Mesendoderm (in vitro differentiated cells): Measurements from ENCODE around the gene NCAPH2.

ENCODE experiments used
- DNase-seq: peaks from one replicate; pipeline ENCODE4 v3.0.0; 2013
- H2AK5ac ChIP-seq: 2 replicates; pipeline ENCODE4 v1.6.1; 2013; ENCODE audit warnings: low read length, inconsistent platforms
- H2BK120ac ChIP-seq: 2 replicates; pipeline ENCODE4 v1.6.1; 2013; ENCODE audit warnings: low read depth, mild to moderate bottlenecking, low read length, moderate library complexity, mixed read lengths
- H2BK15ac ChIP-seq: replicated peaks from 2 replicates; pipeline ENCODE4 v1.6.1; 2013; ENCODE audit warnings: low read depth, mild to moderate bottlenecking, moderate library complexity
- H2BK5ac ChIP-seq: 2 replicates; pipeline ENCODE4 v1.6.1; 2013; ENCODE audit warnings: low read length, inconsistent platforms
- H3K18ac ChIP-seq: 2 replicates; pipeline ENCODE4 v1.6.1; 2013; ENCODE audit warnings: mild to moderate bottlenecking, low read length, mixed read lengths
- H3K23ac ChIP-seq: one replicate; pipeline ENCODE4 v1.6.1; 2013; ENCODE audit warnings: low read length
- H3K27ac ChIP-seq: 2 replicates; pipeline ENCODE4 v1.5.1; 2013; ENCODE audit warnings: low read depth, mild to moderate bottlenecking, inconsistent platforms, low read length, moderate library complexity
- H3K27me3 ChIP-seq: 2 replicates; pipeline ENCODE4 v1.6.1; 2013; ENCODE audit warnings: low read length, control low read depth, mild to moderate bottlenecking, inconsistent platforms; ENCODE audit not compliant: insufficient read depth, poor library complexity
- H3K36me3 ChIP-seq: 2 replicates; pipeline ENCODE4 v1.6.1; 2013; ENCODE audit warnings: low read length, inconsistent platforms; ENCODE audit not compliant: control insufficient read depth, insufficient read depth
- H3K4ac ChIP-seq: one replicate; pipeline ENCODE4 v1.6.1; 2013; ENCODE audit warnings: low read depth, mild to moderate bottlenecking, low read length, moderate library complexity
- H3K4me1 ChIP-seq: 2 replicates; pipeline ENCODE4 v1.6.1; 2013; ENCODE audit warnings: low read depth, low read length, inconsistent platforms; ENCODE audit not compliant: control insufficient read depth
- H3K4me2 ChIP-seq: 2 replicates; pipeline ENCODE4 v1.6.1; 2013; ENCODE audit warnings: low read length
- H3K4me3 ChIP-seq: 2 replicates; pipeline ENCODE4 v1.5.1; 2013; ENCODE audit warnings: mild to moderate bottlenecking, low read length
- H3K56ac ChIP-seq: one replicate; pipeline ENCODE4 v1.6.1; 2013; ENCODE audit warnings: low read length
- H3K79me1 ChIP-seq: 2 replicates; pipeline ENCODE4 v1.6.1; 2013; ENCODE audit warnings: low read length, inconsistent platforms
- H3K79me2 ChIP-seq: 2 replicates; pipeline ENCODE4 v1.6.1; 2013; ENCODE audit warnings: mild to moderate bottlenecking, low read length; ENCODE audit not compliant: control insufficient read depth, insufficient read depth
- H3K9ac ChIP-seq: 2 replicates; pipeline ENCODE4 v1.6.1; 2013; ENCODE audit warnings: low read length, inconsistent platforms
- H4K5ac ChIP-seq: one replicate; pipeline ENCODE4 v1.6.1; 2013; ENCODE audit warnings: low read length
- H4K8ac ChIP-seq: one replicate; pipeline ENCODE4 v1.6.1; 2013; ENCODE audit warnings: low read depth, mild to moderate bottlenecking, control low read depth, low read length, moderate library complexity
- WGBS: extraction: QIAGEN DNeasy Blood & Tissue Kit; methylation state at CpG from one replicate; pipeline ENCODE4 v1.1.7; 2013; ENCODE audit warnings: low lambda C conversion rate, missing lambda C conversion rate; ENCODE audit not compliant: insufficient coverage; ENCODE audit errors: extremely low coverage; 5-methylcytosine and 5-hydroxymethylcytosine counted together

Gene NCAPH2

DNA sequence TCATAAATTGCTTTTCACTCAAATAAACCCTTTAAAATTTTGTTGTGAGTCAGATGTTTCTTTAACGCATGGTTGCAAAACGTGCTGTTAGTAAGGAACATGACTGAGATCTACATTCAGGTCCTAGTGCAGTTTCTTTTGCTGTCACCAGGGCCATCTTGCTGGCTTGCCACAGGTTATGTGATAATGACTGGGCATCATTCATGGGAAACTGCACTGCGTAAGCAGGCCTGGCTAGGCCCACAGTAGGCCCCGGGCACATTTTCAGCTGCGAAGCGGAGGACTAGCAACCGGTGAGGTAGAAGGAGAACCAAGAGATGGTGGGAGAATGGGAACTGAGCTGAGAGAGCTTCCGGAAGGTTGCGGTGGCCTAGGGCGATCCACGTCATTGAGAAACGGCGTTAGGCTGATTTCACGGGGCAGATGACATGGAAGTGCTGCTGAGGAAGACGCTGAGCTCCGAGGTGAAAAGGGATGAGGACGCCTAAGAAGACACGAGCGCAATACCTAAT, 34.4 kb downstream of the NCAPH2 start:
- Histone ChIP-seq H3K4me1 (no peaks in the 10 kb centered on the region), H3K27ac (no peak overlapping the region), H3K9ac (no peak overlapping the region), H2BK120ac (no peak overlapping the region), H3K4me2 (no peak overlapping the region), H3K27me3 (no peaks in the 10 kb centered on the region), H4K5ac (no peak overlapping the region), H3K18ac (no peak overlapping the region), H4K8ac (no peak overlapping the region), H3K4ac (no peak overlapping the region), H2BK15ac (no peak overlapping the region), H3K56ac (no peak overlapping the region), H3K23ac (no peak overlapping the region), H3K36me3 (no peaks in the 10 kb centered on the region), H2BK5ac (no peak overlapping the region), H3K79me2 (no peaks in the 10 kb centered on the region), H3K4me3 (no peak overlapping the region), H2AK5ac (no peak overlapping the region), H3K79me1 (no peaks in the 10 kb centered on the region)
- no CpG with 5 or more reads among the region's 19 CpGs for WGBS
- DNase-seq, result no peak

- no peak overlapping the region for H4K5ac ChIP-seq
- H3K4ac ChIP-seq, result no peak overlapping the region
- no peak overlapping the region for H2BK15ac ChIP-seq
- no peak overlapping the region for H2AK5ac ChIP-seq
- H3K4me2 ChIP-seq, result no peak overlapping the region
- no peak overlapping the region for H2BK120ac ChIP-seq
- no peak overlapping the region for H3K4me3 ChIP-seq
- H2BK5ac ChIP-seq, result no peak overlapping the region
- no peaks in the 10 kb centered on the region for H3K79me1 ChIP-seq
- no peak overlapping the region for H3K18ac ChIP-seq
- H3K79me2 ChIP-seq, result no peaks in the 10 kb centered on the region
- H4K8ac ChIP-seq, result no peak overlapping the region
- H3K23ac ChIP-seq, result no peak overlapping the region
- no peak overlapping the region for H3K27ac ChIP-seq
- H3K9ac ChIP-seq, result no peak overlapping the region
- peak overlapping the region; percentile 64 for H3K56ac ChIP-seq
- WGBS, result no CpG with 5 or more reads among the region's 52 CpGs
- no peaks in the 10 kb centered on the region for H3K36me3 ChIP-seq
- no peaks in the 10 kb centered on the region for H3K27me3 ChIP-seq
- H3K4me1 ChIP-seq, result no peaks in the 10 kb centered on the region
- DNase-seq, result peak; percentile 85
Measured at GRCh38 chr22:50544078-50544745, 36.2 kb downstream of the NCAPH2 start.

- Histone ChIP-seq H3K9ac (no peak overlapping the region), H3K27ac (no peak overlapping the region), H3K4me1 (no peaks in the 10 kb centered on the region), H4K8ac (no peak overlapping the region), H3K23ac (no peak overlapping the region), H3K79me1 (no peaks in the 10 kb centered on the region), H4K5ac (no peak overlapping the region), H2BK15ac (no peak overlapping the region), H3K56ac (no peak overlapping the region), H3K4ac (no peak overlapping the region), H3K18ac (no peak overlapping the region), H3K4me3 (no peak overlapping the region), H3K36me3 (no peaks in the 10 kb centered on the region), H2AK5ac (no peak overlapping the region), H2BK120ac (no peak overlapping the region), H3K4me2 (no peak overlapping the region), H3K79me2 (no peaks in the 10 kb centered on the region), H3K27me3 (no peaks in the 10 kb centered on the region), H2BK5ac (no peak overlapping the region)
- DNase-seq, result no peak
- no CpG with 5 or more reads among the region's 5 CpGs for WGBS
Measured at GRCh38 chr22:50544746-50545253, 36.8 kb downstream of the NCAPH2 start.

GRCh38 chr22:50545522-50546325, 37.7 kb downstream of the NCAPH2 start, which contains the start of gene KLHDC7B:
TSS of gene KLHDC7B (plus strand) at chr22:50545899. CDS start at chr22:50546244, 345 bp downstream.
- no CpG with 5 or more reads among the region's 10 CpGs for WGBS
- Histone ChIP-seq H3K27ac (no peak within 1 kb of the TSS), H4K5ac (no peak within 1 kb of the TSS), H2BK120ac (no peak within 1 kb of the TSS), H3K23ac (no peak within 1 kb of the TSS), H2BK5ac (no peak within 1 kb of the TSS), H3K18ac (no peak within 1 kb of the TSS), H3K36me3 (no peaks in the 10 kb centered on the region), H3K4ac (no peak within 1 kb of the TSS), H3K4me2 (no peak within 1 kb of the TSS), H3K79me1 (no peaks in the 10 kb centered on the region), H3K4me3 (no peak within 1 kb of the TSS), H3K79me2 (no peaks in the 10 kb centered on the region), H2BK15ac (no peak within 1 kb of the TSS), H3K56ac (no peak within 1 kb of the TSS), H4K8ac (no peak within 1 kb of the TSS), H3K9ac (no peak within 1 kb of the TSS), H2AK5ac (no peak within 1 kb of the TSS), H3K4me1 (no peaks in the 10 kb centered on the region), H3K27me3 (no peaks in the 10 kb centered on the region)
- DNase-seq, result peak; percentile 69

GRCh38 chr22:50546326-50547262, 38.6 kb downstream of the NCAPH2 start:
- Histone ChIP-seq H2AK5ac (no peak overlapping the region), H2BK15ac (no peak overlapping the region), H3K56ac (no peak overlapping the region), H4K5ac (no peak overlapping the region), H3K27me3 (no peaks in the 10 kb centered on the region), H3K79me2 (no peaks in the 10 kb centered on the region), H3K4me1 (no peaks in the 10 kb centered on the region), H3K36me3 (no peaks in the 10 kb centered on the region), H2BK120ac (no peak overlapping the region), H3K4ac (no peak overlapping the region), H2BK5ac (no peak overlapping the region), H3K4me3 (no peak overlapping the region), H3K27ac (no peak overlapping the region), H3K23ac (no peak overlapping the region), H3K79me1 (no peaks in the 10 kb centered on the region), H3K9ac (no peak overlapping the region), H3K4me2 (no peak overlapping the region), H3K18ac (no peak overlapping the region), H4K8ac (no peak overlapping the region)
- no peak for DNase-seq
- no CpG with 5 or more reads among the region's 78 CpGs for WGBS
